ENCODE data around the gene CSH2. TPM values are rescaled to one million over a fixed set of nuclear protein-coding genes. Genes with fewer than 3 reads are reported as not detected.
A peak's percentile ranks its signal among the peaks of the same experiment; 100 is the strongest.

CSH2 gene
- total RNA-seq, 1 experiment from 2014 or later: not detected

DNA sequence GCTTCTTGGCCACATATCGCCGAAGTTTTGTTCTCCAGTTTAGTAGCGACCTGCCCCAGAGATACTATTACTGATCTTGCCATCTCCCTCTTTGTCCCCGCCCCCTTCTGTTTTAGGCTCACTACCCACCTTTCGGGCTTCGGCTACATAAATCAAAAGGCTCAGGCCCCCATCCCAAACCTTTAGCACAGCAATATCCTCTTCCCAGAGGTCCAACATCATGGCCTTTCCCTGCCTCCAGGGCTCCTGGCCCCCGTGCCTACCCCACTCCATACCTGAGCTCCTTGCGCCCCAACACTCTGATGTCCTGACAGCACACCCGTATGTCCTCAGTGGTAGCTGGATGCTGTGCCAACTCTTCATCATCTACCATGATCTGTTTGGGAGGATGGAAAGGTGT lies 49.1 kb downstream of the CSH2 start:
- no CpG with 5 or more reads among the region's 9 CpGs for WGBS (ENCODE audit: extremely low coverage, insufficient read length, low lambda C conversion rate)
- no peak overlapping the region for H4K8ac ChIP-seq (replicated peaks; ENCODE audit: insufficient read length, low read depth, low read length)
- H3T11ph ChIP-seq (ENCODE audit: low read length): no peak overlapping the region
- H3K36me3 Mint-ChIP-seq (ENCODE audit: insufficient read depth in 1 of 3, low read depth in 3 of 3): peaks cover 57 to 96% (median 76%) of the 10 kb centered on the region in 3 experiments
- H3K9me3 ChIP-seq (ENCODE audit: control insufficient read depth, low read depth, low read length): no peaks in the 10 kb centered on the region
- no peak overlapping the region for H3K56ac ChIP-seq (ENCODE audit: insufficient read length, low read depth, low read length)
- no peak overlapping the region for H4K91ac ChIP-seq (ENCODE audit: insufficient read length, low read depth, low read length)
- no peak overlapping the region for H3K4ac ChIP-seq (ENCODE audit: low read depth, low read length)
- H2AFZ ChIP-seq (ENCODE audit: low read length): no peak overlapping the region
- no peak overlapping the region for H2AK5ac ChIP-seq (ENCODE audit: insufficient read length, low read length)
- no peak overlapping the region for H3K27ac ChIP-seq (ENCODE audit: insufficient read length, low read depth, low read length)
- no peak overlapping the region for H3K4me2 ChIP-seq (ENCODE audit: insufficient read depth, insufficient read length, low read length)
- no peak overlapping the region for H4K5ac ChIP-seq (ENCODE audit: insufficient read length, low read depth, low read length)
- H3K14ac ChIP-seq (ENCODE audit: insufficient read depth, low read length): no peak overlapping the region
- no peak overlapping the region for H3K23ac ChIP-seq (ENCODE audit: insufficient read length, low read depth, low read length)
- H2BK20ac ChIP-seq (ENCODE audit: low read depth, low read length, poor library complexity, severe bottlenecking): no peak overlapping the region
- no peak overlapping the region for H2BK12ac ChIP-seq (ENCODE audit: insufficient read length, low read depth, low read length)
- H3K4me3 Mint-ChIP-seq: peak overlapping the region in 1 of 2 experiments; percentile 36; a peak in 1 of 5 replicates
- no peak overlapping the region for H2BK15ac ChIP-seq (ENCODE audit: low read depth, low read length)
- H3K27me3 Mint-ChIP-seq (ENCODE audit: low read depth): no peaks in the 10 kb centered on the region; the same call in 1 of the 2 replicates
- H3K23me2 ChIP-seq (ENCODE audit: insufficient read length, low read depth, low read length, poor library complexity, severe bottlenecking): peaks cover 6% of the 10 kb centered on the region
- H3K9me3 Mint-ChIP-seq: no peaks in the 10 kb centered on the region; a peak in 1 of 5 replicates
- H4K20me1 ChIP-seq (ENCODE audit: control insufficient read depth, insufficient read depth, insufficient read length): no peaks in the 10 kb centered on the region
- H3K79me1 ChIP-seq (ENCODE audit: insufficient read depth, low read depth, low read length, poor library complexity, severe bottlenecking): peaks cover 3% of the 10 kb centered on the region
- no peak overlapping the region for H3K18ac ChIP-seq (ENCODE audit: insufficient read length, low read depth, low read length)
- H3K4me1 ChIP-seq (ENCODE audit: insufficient read depth, low read length): no peaks in the 10 kb centered on the region
- no peaks in the 10 kb centered on the region for H3K27me3 ChIP-seq (ENCODE audit: insufficient read depth, low read length)
- H2BK5ac ChIP-seq (ENCODE audit: insufficient read length, low read length): no peak overlapping the region
- H2BK120ac ChIP-seq (ENCODE audit: low read depth, low read length, poor library complexity, severe bottlenecking): no peak overlapping the region
- H3K79me2 ChIP-seq (ENCODE audit: insufficient read depth, low read length): peaks cover 8% of the 10 kb centered on the region; the same call in 1 of the 2 replicates
- peak overlapping the region in 2 of 3 experiments; percentile 41 to 90; a peak in 2 of 7 replicates for H3K27ac Mint-ChIP-seq
- H3K4me1 Mint-ChIP-seq: peaks cover 12 to 16% of the 10 kb centered on the region in 2 experiments
- DNase-seq: no peak
- TF ChIP-seq CTCF (conservative IDR thresholded peaks at IDR 0.05): no peak
- H3K9ac ChIP-seq (ENCODE audit: extremely low read depth, insufficient read length, low read length): no peak overlapping the region

Data from H9 (cell line).